ENCODE measurements around the gene PACSIN1.
A peak's percentile ranks its signal among the peaks of the same experiment; 100 is the strongest.

PACSIN1 gene

DNA sequence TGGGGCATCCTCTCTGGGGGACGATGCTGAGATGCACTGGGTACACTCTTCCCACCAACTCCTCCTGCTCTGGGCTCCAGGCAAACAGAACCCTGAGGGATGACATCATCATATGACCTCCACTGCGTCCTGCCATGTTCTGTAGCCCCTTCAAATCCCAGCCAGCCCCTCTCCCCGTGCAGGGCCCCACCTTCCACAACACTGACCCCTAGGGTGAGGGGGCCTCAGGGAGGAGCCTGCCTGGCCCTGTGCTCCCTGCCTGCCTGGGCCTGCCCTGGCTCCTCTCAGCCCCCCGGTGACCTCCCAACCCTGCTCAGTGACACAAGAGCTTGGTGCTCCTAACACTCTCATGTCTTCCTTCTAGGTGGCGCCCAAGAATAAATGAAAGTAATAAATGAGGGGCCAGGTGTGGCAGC is 99.9 kb downstream of the PACSIN1 start:
- DNase-seq: no peak

DNA sequence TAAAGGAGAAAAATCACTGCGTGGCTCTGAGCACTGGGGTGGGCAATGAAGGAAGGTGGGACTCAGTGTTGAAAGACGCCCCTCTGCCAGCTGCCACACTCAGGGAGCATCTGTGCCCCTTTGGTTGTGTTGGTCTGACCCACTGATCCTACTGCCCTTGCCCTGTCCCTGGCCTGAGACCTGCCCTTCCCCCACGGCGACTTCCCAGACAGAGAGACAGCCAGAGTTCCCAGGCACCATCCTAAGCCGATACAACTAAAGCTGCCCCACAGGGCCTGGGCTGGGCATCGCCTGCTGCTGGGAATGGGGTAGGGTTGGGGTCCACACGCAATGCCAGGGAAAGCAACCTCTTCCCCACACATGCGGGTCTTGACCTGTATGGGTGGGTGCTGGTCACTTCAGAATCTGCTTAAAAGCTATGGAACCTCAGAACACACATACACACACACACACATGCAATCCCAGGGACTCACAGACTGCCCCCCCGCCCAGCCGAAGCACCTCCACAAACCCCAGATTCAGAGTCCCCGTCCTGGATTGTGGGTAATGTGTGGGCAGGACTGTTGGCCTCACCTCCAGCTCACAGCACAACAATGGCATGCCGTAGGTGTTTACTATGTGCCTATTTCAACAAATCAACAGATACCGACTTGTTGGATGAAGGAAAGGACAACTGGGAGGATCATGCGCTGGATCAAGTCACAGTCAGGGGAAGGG is 101.1 kb downstream of the PACSIN1 start:
- DNase-seq: no peak

DNA sequence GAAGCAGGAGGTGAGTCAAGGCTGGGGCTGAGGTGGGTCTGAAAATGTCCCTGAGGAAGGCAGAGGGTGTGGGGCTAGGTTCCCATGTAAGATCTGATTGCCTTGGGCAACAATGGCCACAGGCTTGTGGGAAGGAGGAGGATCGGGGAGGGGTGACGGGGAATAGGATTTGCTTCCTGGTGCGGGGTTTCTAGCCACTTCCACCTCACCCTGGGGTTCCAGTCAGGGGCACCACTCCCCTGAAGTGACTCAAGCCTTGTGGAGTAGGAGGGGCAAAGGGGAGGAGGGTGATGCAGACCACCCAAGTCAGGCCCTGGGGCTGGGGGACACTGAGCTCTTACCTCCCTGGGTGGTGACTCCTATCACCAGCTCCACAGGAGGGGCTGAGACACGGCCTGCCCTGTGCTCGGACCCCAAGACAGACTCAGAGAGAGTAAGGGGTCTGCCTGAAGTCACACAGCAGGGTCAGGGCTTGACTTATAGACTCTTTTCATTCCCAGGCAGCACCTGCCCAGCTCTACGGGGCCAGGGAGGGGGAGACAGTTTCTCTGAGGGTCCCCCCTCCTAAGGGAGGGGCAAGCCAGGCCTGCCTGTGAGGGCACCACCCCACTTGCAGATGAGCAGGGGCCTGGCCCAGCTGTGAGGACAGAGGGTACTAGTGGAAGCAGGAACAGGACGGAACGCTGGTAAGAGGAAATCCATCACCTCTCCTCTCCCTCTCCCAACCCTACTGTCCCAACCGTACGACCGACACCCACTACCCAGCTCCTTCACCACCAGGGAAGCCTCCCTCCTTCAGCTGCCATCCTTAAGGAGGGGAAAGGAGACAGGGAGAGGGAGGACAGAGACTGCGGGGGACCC is 102.7 kb downstream of the PACSIN1 start:
- no peak for DNase-seq

DNA sequence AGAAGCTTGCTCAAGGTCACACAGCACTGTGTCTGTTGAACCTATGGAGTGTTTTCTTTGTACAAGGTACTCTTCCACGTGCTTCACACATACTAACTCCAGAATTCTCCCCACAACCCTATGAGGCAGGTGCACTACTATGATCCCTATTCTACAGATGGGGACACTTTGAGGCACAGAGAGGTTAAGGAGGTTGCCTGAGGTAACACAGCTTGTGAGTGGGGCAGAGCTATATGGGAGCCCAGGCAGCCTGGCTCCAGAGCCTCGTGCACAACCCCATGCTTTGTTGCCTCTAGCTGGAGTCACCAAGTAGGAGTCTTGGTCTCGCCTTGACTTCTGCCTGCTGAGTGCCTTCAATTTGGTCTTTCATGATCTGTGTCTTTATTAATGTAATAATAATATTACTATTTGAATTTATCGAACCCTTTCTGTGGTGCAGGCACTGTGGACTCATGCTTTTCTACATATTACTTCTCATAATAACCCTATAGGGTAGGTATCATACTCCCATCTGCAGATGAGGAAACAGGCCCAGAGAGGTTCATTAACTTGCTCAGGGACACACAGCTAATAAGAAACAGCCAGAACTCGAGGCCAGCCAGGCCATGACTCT is 103.6 kb downstream of the PACSIN1 start:
- no peak for DNase-seq

DNA sequence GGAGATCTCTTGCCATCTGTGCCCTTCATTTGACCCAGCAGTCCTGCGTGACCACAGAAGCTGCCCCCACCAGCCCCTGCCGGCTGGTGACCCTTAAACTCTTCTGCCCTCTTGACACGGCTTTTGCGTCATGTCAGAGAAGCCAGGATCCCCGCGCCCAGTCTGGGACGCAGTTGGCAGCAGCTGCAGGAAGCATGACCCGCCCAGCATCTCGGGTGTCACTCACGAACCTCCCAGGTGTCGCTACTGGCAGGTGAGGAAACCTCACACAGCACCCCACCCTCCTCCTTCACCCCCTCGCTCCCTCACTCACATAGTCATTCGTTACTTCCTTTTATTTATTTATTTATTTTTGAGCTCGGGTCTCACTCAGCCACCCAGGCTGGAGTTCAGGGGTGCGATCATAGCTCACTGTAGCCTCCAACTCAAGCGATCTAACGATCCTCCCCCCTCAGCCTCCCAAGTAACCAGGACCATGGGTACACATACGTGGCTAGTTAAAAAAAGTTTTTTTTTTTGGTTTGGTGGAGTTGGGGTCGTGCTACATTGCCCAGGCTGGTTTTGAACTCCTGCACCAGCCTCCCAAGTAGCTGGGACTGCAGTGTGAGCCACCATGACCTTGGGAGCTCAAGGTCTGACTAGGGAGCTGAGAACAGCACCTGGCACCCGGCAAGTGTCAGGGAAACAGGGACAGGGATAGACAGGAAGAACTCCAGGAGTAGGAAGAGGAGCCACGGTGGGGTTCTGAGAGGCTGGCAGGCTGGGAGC is 104.4 kb downstream of the PACSIN1 start:
- no peak for DNase-seq

DNA sequence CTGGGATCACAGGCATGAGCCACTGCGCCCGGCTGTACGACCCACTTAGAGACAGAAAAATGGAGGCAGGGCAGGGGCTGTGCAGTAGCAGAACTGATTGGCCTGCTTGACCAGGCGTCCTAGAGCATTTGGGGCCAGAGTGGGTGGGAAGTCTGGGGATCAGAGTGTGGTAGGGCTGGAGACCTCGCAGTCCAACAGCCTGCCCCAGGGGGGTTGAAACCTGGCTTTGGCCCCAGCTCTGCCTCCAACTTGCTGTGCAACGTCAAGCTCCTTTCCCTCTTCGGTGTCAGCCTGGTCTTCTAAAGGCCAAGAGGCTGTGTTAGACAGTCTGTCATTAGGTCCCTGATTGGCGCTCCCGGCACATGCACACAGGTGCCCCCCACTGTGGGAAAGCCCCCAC is 105.5 kb downstream of the PACSIN1 start:
- no peak for DNase-seq

DNA sequence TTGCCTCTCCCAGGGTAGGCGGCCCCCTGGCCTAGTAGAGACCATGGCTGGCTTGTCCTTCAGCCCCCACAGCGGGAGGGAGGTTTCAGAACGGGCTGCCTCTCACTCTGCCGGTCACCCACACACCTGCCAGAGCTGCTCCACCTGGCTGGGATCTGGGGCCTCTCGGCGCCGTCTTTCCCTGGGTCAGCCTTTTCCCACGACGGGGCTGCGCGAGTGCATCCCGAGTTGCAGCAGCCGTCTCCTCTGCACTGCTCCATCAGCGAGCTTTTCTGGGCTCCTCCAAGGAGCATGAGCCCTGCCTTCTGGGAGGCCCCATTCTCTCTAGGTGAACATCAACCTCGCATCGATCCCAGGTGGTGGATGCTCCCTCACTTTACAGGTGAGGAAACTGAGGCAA is 106.1 kb downstream of the PACSIN1 start:
- DNase-seq: no peak

DNA sequence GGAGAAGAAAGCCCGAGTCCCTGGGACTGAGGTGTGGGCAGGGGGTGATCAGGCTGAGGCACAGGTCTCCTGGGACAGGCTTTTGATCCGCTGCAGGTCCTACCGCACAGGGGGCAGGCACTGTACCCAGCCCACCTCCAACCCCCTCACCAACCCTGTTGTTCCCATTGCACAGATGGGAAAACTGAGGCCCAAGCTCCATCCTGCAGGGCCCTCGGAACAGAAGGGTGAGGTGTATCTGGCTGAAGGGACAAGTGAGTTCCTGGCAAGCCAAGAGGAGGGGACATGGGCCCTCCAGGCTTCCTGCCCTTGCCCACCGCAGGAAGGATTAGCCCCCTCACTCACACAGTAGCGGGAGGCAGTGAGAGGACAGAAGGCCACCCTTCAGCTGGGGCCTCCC is 106.7 kb downstream of the PACSIN1 start:
- no peak for DNase-seq

DNA sequence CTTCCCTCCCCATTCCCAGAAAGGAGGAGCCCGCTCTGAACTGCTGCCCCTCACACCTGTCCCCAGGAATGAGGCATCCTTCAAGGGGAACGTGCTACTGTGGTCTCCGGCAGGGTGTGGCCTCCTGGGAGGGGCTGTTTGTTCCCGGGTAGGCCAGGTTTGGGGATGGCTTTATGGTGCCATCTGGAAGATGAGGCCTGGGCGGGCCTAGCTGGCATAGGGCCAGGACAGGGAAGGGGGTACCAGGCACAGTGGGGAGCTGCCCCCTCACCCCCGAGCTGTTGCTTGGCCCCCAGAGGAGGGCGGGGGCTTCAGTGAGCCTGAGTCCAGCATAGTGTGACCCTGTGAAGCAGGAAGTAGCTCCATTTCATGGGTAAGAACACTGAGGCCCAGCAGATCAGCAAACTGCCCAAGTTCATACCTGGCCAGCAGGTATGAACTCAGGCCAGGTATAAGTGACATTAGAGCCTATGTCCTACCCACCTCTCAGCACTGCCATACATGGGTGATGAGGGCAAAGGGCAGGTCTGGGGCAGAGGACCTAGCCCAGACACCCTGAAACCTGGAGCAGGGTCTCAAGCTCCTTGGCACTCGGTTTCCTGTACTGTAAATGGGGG is 107.8 kb downstream of the PACSIN1 start:
- no peak for DNase-seq

DNA sequence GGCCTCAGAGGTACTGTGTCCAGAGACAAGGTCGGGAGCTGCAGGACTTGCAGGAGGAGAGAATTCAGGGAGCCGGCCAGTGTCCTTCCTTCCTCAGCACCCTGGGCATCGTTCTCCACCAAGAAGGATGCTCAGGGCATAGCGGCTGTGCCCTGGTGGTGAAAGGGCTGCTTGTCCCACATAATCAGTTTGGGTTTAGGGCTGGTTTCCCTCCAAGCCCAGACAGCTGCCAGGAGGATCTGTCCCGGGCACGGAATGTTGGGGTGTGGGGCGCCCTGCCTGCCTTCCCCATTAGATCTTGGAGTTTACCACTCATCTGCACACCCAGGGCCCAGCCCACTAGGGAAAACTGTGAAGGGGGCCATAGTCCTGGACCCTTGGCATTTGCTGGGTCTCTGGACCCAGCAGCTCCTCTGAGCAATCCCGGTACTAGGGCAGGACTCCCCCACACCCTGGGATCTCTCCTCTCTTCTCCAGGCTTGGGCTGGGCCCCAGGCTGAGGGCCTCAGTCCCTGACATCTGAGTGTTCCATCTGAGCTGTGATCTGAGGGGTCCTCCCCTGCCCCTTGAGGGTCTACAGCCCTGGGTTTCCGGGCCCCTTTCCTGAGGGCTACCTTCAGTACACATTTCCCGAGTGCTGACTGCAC is 108.9 kb downstream of the PACSIN1 start:
- DNase-seq: no peak

DNA sequence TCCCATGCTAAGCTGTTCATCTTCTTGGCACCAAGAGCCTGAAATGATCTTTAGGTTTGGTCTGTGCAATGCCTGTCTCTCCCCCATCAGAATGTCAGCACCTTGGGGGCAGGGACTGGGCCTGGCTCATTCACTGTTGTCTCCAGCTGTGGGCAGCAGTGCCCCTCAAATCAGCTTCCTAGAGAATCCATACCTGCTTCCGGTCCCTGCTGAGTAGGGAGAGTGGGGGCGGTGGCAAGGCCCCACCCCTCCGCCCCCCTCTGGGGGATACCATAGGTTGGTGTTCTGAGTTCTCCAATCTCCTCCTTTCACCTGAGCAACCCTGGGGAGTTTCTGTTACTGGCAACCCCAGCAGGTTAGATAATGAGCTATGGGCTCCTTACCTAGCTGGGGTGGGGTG is 109.5 kb downstream of the PACSIN1 start:
- DNase-seq: no peak

DNA sequence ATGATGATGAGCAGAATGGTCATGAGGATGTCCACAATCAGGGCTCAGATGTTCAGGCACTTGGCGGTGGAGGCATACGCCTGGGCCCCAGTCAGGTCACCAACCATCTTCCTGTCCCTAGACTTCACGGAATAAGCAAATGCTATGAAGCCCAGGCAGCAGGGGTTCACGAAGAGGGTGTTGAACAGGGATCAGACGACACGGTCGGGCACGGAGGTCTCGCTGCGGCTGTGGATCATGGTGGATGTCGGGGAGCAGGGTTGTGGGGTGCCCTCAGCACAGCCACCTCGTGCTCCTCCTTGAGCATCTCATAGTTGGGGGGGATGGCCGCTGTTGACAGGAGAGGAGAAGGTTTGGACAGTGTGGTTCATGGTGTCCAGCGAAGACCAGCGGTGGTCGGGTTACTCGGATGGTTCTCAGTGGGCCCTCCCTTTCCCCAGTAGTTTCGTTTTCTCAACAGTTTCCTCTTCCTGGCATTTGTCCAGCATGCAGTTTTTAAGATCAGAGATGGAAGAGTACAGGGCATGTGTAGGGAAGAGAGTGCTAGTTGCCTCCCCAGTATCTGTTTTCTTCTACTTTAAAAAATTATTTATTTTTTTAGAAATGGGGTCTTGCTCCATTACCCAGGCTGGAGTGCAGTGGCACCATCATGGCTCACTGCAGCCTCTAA is 110.5 kb downstream of the PACSIN1 start:
- DNase-seq: no peak

DNA sequence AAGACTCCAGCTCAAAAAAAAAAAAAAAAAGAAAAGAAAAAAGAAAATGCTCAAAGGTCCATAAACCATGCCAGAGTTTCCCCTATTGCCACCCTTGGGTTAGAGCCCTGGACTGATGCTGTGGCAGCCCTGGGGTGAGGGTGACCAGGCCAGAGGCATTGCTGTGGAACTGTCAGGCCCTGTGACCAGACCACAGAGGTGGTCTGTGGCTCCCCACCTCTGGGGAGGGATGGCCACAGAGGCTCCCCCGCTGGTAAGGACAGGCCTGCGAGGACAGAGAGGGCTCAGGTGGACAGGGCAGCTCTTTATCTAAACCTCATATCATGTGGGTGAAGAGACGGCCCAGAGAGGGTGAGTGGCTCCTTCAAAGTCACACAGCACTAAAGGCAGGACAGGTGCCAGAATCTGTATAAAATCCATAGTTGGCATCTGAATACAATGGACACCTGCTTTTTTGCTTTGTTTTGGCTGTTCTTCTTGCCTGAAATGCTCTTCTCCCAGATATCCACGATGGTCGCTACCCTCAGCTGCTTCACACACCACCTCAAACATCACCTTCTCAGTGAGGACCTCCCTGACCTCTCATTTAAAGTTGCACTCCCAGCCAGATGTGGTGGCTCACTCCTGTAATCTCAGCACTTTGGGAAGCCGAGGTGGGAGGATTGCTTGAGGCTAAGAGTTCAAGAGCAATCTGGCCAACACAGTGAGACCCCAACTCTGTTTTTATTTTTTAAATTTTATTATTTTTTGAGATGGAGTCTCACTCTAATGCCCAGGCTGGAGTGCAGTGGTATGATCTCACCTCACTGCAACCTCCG is 112.8 kb downstream of the PACSIN1 start:
- DNase-seq: no peak

DNA sequence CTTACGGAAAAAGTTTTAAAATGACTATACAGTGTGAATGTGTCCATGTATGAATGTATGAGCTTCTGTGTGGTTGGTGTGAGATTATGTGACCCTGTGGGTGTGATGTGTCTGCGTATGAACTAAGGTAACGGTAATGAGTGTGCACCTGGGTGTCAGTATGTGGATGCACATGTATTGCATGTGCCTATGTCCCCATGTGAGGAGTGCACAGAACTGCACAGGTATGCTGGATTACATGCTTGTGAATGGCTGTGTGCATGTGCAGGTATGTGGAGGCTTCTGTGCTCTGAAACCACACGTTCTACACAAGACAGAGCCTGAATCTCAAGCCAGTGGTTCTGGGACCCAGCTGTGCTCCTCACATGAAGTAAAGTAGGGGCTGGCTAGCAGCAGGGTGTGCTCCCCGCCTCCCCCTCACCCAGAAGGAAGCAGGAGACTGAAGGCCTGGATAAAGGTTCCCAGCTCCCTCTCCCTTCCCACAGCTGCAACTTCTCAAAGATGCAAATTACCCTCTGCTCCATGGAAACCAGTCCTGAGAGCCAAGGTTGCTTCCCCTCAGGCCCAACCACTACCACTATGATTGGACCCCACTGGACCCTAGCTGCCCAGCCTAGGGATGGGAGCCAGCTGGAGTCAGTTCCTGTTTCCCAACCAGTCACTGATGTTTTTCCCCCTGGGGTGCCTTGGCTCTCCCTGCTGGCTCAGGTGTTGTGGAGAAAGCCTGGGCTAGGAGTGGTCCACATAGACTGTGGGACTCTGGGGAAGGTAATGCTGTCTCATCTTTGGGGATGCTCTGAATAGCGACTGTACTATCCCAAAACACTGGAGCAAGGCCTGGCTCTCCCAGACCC is 115.1 kb downstream of the PACSIN1 start:
- DNase-seq: no peak

DNA sequence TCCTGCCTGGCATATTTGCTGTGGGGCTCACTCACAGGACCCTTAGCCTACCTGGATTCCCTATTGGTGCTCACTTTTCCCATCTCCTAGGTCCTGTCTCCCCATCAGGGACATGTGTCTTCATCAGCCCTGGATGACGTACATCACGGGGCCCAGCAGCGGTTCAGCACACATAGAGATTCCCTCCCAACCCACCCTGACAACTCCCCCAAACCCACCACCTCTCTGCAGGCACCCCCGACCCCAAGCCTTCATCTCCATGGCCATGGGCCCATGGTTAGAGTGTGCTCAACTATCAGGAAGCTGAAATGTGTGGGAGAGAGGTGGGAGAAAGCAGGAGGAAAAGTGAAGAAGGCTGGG is 115.7 kb downstream of the PACSIN1 start:
- DNase-seq: no peak

DNA sequence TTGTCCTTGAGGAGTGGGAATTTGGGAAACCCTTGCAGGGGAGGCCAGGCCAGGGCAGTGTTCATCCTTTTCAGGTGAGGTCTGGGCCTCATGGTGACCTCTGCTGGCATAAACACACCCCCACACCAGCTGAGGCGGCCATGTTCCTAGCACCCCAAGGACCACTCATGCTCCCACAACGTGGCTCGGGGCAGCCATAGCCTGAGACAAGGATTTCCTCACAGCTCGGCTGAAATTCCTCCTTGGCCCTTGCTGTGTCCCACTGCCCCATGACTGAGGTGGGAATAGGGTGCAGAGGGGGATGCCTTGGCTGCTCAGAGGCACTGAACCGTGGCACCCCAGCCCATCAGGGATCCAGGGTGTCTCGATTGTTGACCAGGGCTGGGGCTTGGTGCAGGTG is 117.6 kb downstream of the PACSIN1 start:
- peak; percentile 15 for DNase-seq

DNA sequence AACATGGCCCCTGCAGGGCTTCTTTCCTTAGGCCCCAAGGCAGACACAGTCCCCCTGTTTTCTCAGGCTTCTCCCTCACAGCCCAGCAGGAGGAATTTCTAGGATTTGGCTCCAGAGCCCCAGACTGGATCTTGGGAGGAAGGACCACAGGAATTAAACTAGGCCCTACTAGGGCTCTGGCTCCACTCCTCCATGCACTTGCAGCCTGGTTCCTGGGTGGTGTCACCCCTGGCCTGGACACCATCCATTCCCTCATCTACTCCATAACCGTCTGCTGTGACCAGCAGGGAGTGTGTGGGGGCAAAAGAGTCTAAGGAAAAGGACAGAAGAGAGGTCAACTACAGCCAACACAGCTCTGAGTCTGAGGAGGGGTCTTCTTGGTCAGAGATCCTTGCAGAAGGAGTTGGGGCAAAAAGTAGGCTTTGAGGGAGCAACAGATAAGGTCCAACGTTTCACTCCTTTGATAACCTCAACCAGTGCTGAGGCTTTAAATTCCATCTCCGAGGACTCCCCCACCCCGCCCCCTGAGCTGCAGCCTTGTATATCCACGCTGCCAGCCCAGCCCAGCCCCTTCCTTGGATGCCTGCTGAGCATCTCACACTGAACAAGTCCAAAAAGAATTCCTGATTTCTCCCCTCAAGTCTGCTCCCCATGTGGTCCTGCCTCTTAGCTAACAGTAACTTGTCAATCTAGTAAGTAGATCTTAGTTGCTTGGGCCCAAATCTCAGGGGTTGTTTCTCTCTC is 118.2 kb downstream of the PACSIN1 start:
- no peak for DNase-seq

DNA sequence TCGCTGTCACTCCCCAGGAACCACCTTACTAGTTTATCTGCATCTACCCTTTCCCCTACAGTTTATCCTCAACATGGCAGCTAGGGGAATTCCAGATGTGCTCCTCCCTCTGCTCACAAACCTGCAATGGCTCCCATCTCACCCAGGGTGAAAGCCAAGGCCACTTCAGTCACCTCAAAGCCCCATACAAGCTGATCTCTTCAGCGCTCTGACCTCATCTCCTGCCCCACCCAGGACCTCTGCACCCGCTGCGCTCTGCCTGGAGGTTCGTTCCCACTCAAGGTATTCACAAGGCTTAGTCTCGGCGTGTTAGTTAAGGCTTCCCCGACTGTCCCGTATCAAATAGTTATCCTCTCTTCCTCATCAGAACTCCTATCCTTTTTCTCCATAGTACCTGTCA is 118.8 kb downstream of the PACSIN1 start:
- DNase-seq: no peak

All from CD4-positive, alpha-beta T cell treated with Interleukin-17A for 4 hours (primary cell).